Daoy (cell line): ENCODE results near the gene BRIP1. TPM values are rescaled to one million over a fixed set of nuclear protein-coding genes. Genes with fewer than 3 reads are reported as not detected.

Experiments used
- DNase-seq: peaks from one replicate; pipeline ENCODE4 v3.0.0-alpha.2; 2015; ENCODE audit warnings: low read depth
- total RNA-seq: library from RNA; depleted of rRNA; stranded (reverse); fragments of >200 nt; shearing (Covaris generic); gene quantifications from 2 replicates; pipeline ENCODE4 v1.2.3, GENCODE V29; 2014

The BRIP1 gene
- total RNA-seq, 1 experiment from 2014 or later = 28.5 TPM

DNA sequence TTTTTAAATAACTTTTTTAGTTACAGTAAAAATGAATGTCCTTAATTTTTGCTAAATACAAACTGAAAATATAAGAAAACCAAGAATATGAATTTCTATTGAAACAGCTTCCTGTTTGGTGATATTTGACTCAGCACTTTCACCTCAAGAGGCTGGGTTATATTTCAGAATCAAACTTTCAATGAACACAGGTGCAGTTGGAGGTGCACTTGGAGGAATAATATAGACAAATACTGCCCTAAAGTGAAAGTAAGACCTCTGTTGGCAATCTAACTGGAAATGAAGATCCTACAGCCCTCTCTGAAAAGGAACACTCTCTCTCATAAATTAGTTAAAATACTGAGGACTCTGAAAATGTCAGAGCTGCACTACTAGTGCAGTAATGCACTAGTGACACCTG is 106.2 kb downstream of the BRIP1 start:
- no peak for DNase-seq

- DNase-seq = no peak
These were observed 106.8 kb downstream of the BRIP1 start for GRCh38 chr17:61756561-61756960.

- no peak for DNase-seq
These were observed 107.7 kb downstream of the BRIP1 start for GRCh38 chr17:61755668-61756067.

GRCh38 chr17:61755078-61755477 is 108.2 kb downstream of the BRIP1 start:
- DNase-seq = no peak

GRCh38 chr17:61754124-61754523 is 109.2 kb downstream of the BRIP1 start:
- no peak for DNase-seq

GRCh38 chr17:61753696-61754095 is 109.6 kb downstream of the BRIP1 start:
- DNase-seq = no peak

DNA sequence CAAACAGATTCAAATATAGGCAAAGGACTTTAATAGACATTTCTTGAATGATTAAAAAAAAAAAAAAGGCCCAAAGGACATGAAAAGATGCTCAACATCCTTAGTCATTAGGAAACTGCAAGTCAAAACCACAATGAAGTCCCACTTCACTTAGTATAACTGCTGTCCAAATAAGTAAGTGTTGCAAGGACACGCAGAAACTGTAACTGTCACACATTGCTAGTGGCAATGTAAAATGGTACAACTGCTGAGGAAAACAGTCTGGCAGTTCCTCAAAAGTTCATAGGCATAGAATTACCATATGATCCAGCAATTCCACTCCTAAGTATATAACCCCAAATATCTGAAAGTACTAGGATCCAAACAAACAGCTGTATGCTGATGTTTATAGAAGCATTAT is 112.7 kb downstream of the BRIP1 start:
- no peak for DNase-seq

DNA sequence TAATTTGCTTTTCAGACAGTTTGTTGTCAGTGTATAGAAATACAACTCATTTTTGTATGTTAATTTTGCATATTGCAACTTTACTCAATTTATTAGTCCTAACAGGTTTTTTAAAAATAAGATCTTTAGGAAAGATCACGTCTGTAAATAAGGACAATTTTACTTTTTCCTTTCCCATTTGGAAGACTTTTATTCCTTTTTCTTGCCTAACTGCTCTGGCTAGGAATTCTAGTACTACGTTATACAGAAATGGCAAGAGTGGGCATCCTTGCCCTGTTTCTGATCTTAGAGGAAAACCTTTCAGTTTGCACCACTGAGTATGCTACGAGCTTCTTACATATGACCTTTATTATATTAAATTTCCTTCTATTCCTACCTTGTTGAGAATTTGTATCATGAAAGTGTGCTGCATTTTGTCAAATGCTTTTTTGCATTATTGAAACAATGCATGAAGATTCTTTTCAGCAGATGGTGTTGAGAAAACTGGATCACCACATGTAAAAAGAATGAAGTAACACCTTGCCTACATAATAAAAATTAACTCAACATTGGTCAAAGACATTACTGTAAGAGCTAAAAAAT is 113.4 kb downstream of the BRIP1 start:
- no peak for DNase-seq

GRCh38 chr17:61746248-61746985 is 116.9 kb downstream of the BRIP1 start:
- no peak for DNase-seq

DNA sequence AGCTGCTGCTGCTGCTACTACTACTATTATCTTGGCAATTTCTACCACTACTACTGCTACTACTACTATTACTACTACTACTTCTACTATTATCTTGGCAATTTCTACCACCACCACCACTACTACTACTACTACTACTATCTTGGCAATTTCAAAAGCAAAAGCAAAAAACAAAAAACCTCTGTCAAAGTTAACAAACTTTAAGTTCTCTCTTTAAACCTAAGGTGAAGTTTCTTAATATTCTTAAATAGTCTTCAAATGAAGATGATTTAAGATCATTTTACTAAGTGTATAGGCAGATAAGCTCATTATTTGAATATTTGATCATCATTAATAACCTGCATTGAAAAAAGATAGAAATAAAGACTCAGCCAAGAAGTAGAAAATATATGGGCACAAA is 118.5 kb downstream of the BRIP1 start:
- no peak for DNase-seq

DNA sequence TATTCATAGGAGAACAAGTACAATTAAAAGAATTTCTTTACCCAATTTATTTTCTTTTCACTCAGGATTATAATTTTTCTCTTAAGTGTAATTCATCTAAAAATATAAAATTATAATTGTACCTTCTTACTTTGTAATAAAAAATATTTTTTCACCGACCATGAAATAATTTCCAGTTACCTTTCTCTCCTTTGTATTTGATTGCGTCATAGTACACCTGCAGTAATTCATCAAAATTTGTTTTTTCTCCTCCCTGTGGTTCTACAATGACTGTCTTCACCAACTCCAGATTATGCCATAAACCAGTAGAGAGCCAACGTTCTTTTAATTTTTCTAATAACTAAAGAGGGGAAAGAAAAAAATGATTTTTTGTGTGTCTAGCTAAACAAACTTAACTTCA is 119.1 kb downstream of the BRIP1 start:
- no peak for DNase-seq

DNA sequence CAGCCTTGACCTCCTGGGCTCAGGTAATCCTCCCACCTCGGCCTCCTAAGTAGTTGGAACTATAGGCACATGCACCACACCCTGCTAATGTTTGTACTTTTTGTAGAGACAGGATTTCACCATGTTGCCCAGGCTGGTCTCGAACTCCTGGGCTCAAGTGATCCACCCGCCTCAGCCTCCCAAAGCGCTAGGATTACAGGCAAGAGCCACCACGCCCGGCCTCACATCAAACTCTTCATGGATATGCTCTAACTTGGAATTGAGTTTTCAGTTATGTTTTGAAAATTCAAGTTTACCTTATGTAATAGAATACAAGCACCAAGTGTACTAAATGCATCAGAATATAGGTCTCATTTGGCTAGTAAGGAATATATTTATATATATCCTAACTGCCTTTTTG is 119.6 kb downstream of the BRIP1 start:
- DNase-seq = no peak

DNA sequence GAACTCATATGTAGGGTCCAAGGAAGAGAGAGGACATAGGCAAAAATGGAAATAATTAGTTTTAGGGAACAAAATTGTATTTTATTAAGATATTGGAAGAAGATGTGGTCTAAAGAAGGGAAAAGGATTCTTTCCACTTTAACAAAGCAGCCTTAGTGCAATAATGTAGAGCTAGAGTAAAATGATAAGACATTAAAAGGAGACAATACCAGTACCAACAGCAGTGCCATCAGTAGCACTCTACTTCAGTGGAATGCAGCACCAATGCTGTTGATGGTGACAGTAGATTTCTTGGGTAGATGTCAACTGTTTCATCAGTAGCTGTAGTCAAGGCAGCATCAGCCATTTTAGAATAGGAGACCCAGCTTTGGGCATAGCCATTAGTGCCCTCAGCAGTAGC is 124.3 kb downstream of the BRIP1 start:
- no peak for DNase-seq

- no peak for DNase-seq
These were observed 125.1 kb downstream of the BRIP1 start for GRCh38 chr17:61738249-61738648.

- DNase-seq = no peak
These were observed 125.5 kb downstream of the BRIP1 start for GRCh38 chr17:61737820-61738219.

DNA sequence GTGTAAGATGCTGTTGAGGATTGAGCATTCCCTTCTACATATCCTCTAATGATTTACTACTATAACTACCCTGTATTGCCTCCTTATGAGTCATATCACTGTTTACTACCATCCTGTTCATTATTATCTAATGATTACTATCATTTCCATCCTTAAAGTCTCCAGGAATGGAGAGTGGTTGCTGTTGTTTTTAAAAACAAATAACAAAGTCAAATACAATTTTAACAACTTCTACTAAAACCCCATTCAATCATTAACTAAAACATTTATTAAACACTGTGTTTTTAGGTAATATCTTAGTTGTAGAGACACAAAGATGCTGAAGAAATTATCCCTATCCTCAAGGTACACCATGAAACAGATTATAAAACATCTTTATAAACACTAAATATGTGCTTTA is 126.9 kb downstream of the BRIP1 start:
- DNase-seq = no peak

DNA sequence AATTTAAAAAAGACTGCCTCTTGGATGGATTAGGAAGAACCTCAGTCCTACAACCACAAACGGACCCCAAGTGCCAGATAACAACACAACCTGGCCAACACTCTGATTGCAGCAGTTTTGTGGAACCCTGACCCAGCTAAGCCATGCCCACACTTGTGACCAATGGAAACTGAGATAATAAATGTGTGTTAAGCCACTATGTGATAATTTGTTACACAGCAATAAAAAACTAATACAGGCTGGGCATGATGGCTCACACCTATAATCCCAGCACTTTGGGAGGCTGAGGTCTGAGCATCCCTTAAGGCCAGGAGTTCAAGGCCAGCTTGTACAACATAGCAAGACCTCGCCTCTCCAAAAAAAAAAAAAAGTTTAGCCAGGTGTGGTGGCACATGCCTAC is 127.5 kb downstream of the BRIP1 start:
- no peak for DNase-seq

DNA sequence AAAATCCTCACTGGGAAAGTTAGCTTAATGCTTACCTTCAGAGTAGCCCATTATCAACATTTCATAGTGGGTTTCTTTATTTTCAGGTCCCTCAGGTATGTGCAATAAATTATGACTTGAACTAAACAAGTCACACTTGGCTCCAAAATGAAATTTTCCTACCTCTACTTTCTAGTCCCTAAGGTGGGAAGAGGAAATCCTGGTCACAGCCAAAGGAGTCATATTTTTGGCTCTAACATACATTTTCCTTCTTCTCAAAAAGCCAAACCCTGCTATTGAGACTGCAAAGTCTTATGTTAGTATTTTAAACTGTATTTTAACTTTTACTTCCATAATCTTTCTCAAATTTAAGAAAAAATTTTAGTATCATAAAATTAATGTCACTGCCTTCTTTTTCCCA is 128.9 kb downstream of the BRIP1 start:
- no peak for DNase-seq

DNA sequence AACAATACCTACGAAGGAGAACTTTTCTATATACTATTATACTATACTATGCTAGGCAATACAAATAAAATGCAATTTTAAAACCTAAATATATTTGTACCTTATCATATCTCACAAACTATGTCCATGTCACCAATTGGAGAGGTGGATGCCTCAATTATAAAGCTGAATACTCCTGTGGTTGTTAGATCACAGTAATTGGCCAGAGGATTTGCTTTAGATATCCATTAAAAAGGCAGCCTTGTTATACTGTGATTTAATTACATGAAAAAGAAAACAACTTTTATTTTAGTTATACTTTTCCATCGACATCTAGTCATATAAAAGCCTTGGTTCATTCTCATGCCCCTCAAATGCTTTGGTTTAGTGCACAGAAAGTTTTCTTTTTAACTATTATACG is 129.3 kb downstream of the BRIP1 start:
- no peak for DNase-seq

- DNase-seq = no peak
These were observed 130.3 kb downstream of the BRIP1 start for GRCh38 chr17:61733021-61733420.

GRCh38 chr17:61732169-61732568 is 131.2 kb downstream of the BRIP1 start:
- no peak for DNase-seq

DNA sequence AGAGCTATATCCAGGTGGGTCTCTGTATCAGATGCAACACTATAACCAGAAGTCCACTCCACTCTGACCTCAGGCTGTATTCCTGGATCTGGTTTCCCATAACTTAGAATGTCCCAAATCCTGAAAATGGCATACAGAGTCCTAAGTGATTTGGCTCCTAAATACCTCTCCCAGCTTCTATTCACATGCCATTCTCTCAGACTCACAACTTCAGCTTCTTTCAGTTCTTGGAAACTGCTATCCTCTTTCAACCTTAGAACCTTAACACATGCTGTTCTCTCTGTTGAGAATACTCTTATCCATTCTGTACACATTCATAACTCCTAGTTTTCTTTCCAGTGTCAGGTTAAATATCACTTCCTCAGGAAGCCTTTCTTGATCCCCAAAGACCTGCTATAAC is 132.0 kb downstream of the BRIP1 start:
- no peak for DNase-seq

- no peak for DNase-seq
These were observed 133.5 kb downstream of the BRIP1 start for GRCh38 chr17:61729690-61730268.
